ENCODE measurements around the gene DLGAP3.
A peak's percentile ranks its signal among the peaks of the same experiment; 100 is the strongest.

The DLGAP3 gene

DNA sequence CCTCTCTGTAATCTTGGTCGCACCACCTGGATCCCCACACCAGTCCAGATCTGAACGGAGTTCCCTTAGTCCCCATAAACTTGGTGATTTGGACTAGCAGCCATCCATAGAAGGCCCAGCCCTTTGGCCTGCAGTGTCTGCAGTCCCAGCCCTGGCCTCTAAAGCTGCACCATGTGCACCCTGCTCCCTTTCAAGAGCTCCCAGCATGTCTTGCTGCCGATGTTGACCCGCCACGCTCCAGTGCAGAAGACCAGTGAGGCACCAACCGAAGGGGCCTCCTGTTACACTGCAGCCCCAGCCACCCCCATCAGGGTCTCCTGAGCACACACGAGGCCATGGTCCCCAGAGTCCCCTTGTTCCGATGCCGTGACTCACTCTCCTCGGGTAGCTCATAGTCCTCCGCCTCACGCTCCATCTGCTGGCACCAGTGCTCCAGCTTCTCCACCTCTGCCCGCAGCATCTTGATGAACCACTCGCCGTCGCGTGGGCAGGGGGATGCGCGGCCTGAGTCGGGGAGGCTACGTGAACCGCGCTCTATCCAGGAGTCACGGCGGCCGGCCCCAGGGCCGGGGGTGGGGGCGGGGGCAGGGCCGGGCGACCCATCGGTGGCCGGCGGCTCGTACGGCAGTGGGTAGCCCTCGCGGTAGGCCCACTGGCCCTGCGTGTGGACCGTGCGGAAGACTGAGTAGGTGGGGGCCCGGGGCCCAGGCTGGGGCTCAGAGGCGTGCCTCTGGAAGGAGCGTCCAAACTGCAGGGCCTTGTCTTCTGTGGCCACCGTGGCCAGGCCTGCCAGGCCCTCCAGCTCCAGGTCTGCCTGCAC lies 61.0 kb downstream of the DLGAP3 start:
- no peak for DNase-seq (ENCODE audit: low read depth, low spot score)

DNA sequence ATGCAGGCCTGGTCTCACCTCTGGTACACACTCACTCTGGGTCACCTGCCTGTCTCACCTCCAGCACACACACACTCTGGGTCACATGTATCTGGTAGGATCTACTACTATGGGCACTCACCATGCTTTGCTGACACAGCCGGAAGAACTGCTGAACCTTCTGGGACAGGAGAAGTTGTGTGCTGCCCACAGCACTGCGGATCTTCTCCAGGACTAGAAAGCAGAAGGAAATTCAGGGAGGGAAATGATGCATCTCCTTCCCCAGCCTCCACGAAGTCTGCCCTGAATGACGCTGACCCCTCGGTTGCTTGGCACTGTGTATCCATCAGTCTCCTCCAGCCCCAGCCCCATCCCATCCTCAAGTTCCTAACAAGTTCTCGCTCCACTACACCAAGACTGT lies 62.0 kb downstream of the DLGAP3 start:
- no peak for DNase-seq (ENCODE audit: low read depth, low spot score)

DNA sequence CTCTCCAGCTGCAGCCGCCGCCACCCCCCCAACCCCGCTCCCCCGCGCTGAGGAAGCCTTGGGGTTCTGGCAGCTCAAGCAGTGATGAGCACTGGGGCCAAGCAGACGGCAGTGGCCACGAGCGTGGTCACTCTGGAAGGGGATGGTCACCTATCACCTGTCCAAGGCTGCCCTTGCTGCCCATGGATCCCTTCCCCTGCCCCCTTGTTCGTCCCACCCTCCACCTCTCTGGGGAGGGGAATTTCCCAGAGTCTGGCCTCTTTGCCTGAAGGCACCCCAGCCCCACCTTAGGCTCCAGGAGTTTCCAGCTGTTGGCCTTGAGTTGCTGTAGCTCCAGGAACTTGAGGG lies 62.7 kb downstream of the DLGAP3 start:
- no peak for DNase-seq (ENCODE audit: low read depth, low spot score)

DNA sequence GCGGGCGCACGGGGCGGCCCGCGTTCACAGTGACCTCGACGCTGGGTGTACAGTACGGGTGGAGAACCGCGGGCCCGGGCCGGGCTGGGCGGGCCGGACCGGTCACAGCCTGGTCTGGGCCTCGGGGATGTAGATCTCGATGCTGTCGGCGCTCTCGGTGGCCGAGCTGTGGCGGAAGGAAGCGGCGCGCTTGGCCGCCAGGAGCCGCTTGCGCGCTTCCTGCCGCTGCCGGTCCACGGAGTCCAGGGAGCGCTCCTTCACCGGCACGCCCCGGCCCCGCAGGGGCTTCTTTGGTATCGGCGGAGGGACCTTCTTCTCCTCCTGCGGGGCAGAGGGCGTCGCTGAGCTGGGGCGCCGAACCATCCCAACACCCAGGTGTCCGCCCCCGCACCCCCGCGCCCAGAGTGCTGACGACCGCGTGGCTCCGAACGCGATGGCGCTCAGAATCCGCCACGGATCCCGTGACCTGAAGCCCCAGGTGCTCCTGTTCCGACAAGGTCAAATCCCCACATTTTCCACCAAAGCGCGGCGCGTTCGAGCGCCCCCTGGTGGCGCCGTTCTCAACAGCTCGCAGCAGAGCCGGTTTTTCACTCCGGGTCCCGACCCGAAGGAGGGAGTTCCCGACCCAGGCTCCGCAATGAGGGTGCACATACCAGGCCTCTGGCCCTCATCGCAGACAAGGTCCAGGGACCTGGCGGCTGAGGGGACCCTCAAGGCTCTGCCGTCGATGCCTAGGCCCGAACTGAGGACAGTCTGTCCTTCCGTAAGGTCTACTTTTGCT lies 63.3 kb downstream of the DLGAP3 start:
- peak; percentile 92 for DNase-seq (ENCODE audit: low read depth, low spot score)

DNA sequence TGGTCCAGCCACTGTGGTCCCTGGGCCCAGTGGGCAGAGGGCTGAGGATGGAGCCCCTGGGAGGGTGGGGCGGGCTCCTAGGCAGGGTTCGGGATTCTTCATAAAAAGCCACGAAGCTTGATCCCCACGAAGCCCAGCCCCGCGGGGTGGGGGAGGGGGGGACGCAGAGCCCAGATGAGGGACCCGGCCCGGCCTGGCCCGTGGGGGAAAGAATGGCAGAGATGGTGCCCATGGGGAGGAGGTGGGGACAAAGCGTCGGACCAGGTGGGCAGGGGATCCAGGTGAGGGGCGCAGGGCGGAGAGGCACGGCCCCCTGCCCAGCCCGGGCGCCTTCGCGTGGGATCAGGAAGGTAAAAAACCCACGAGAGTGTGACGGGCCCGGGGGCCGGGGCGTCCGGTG lies 63.9 kb downstream of the DLGAP3 start:
- DNase-seq (ENCODE audit: low read depth, low spot score): no peak

DNA sequence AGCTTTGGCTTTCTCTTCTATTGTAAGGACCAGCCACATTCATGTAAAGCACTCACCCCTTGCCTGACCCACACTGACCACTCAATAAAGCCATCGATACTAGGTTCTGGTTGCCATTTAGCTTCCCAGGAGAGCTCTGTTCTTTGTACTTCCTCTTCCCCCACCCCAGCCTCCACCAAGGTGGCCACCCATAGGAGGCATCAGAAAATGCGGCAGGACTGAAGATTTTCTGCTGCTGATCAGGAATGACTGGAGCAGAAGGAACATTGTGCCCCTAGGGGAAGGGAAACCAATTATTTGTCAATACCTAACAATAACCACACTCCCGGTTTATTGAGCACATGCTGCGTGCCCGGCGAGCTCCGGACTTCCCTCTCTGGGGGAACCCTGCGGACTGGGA lies 64.7 kb downstream of the DLGAP3 start:
- DNase-seq (ENCODE audit: low read depth, low spot score): no peak

DNA sequence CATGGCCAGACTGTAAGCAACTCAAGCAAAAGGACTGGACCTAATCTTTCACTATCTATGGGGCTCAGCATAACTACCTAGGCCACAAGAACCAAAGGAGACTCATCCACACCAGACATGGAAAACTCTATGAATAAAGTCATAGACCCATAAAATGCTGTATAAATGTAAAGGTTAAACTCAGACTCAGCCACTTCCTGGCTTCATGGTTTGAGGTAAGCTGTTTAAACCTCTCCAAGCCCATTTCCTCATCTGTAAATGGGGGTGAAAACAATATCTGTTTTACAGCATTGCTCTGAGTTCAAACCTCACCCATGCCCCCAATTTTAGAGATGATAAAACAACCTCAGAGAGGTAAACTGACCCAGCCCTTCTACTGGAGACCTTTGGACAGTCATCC lies 65.9 kb downstream of the DLGAP3 start:
- DNase-seq (ENCODE audit: low read depth, low spot score): no peak

DNA sequence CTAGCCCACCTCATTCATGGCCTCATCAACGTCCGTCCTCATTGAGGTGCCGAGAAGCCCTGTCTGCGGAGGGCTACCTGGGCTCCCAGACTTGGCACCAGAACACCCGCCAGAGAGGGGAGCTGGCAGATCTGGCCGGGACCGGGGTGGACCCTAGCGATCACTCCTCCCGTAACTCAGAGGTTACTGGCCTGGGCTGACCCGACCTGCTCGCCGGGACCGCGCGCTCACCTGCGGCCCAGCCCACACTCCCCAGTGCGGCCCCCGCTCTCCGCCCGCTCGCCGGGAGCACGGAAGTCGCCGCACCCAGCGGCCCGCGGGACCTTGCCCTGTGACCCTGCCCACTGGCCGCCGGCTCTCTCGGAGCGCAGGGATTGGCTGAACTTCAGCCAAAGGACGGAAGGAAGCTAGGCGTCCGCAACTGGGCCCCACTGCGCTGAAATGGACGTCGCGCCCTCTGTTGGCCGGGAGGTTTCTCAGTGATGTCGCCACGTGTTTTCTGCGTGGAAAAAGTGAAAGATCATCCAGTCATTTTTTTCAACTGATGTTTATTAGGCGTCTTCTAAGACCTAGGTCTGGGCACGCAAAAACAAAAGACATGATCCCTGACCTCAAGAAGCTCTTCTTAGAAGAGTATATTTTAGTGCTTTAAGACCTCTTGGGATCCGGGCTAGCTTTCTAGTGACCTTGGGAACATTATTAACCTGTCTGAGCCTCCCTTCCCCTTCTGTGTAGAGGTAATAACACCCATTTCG lies 69.8 kb downstream of the DLGAP3 start, which contains the start of gene SMIM12:
SMIM12 (minus strand) TSS at position 304 of the 755 bp plus-strand sequence. CDS start 3,772 bp downstream, outside the sequence.
- peak; percentile 85 for DNase-seq (ENCODE audit: low read depth, low spot score)

DNA sequence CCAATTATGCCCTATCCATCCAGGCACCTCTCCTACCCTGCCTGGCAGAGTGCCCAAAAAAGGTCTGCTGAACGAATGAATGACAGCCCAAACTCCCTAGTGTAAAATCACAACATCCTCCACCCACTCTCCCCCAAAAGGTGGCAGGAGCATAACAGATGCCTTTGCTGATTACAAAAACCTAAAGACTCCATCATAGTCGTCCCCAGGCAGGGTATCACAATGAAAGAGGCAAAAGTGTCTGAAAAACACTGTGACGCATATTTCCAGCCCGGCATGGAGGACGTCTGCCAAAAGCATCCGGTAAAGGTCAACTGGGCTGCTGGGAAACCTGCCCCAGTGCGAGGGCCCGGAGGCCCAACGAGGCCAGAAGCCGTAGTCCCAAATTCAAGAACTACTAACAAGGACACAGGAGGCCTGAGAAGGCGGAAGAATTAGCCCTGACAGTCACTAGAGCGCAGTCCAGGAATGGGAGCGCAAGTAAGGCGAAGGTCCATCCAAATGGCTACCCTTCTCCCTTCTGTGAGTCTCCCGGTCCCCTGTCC lies 70.5 kb downstream of the DLGAP3 start:
- DNase-seq (ENCODE audit: low read depth, low spot score): no peak

DNA sequence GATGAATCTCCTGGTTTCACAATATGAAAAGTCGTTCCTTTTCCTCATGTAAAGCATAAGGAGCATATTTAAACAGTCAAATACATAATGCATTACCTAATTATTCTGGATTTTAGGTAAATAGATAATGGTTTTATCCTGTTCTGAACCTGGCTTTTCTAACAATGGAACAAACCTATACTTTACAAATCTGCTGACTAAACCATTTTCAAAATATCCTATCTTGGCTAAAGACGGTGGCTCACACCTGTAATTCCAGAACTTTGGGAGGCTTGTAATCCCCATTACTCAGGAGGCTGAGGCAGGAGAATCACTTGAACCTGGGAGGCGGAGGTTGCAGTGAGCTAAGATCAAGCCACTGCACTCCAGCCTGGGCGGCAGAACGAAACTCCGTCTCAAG lies 72.8 kb downstream of the DLGAP3 start:
- no peak for DNase-seq (ENCODE audit: low read depth, low spot score)

DNA sequence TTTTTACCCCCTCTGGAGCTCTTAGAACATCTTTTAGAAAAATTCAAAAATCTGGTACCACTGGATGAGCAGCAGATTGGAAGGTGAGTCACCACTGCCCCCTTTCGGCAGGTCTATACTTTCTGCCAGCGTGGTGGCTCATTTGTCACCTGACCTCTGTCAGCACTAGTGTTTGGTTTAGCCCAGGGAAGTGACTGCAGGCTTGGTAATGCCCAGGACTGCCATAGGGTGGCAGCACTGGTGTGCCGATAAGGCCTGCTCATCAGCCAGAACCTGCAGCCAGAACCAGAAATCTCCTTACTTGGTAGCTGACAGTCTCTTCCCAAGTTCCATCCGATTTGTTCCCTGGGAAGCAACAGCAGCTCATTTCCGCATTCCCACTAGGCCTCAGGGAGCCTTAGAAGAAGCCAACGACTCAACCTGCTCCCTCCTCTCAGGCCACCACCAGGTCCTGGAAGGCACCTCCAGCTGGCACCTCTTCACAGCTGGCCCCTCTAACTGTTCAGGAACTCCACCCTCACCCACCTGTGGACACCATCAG lies 76.7 kb downstream of the DLGAP3 start:
- peak; percentile 79 for DNase-seq (ENCODE audit: low read depth, low spot score)

DNA sequence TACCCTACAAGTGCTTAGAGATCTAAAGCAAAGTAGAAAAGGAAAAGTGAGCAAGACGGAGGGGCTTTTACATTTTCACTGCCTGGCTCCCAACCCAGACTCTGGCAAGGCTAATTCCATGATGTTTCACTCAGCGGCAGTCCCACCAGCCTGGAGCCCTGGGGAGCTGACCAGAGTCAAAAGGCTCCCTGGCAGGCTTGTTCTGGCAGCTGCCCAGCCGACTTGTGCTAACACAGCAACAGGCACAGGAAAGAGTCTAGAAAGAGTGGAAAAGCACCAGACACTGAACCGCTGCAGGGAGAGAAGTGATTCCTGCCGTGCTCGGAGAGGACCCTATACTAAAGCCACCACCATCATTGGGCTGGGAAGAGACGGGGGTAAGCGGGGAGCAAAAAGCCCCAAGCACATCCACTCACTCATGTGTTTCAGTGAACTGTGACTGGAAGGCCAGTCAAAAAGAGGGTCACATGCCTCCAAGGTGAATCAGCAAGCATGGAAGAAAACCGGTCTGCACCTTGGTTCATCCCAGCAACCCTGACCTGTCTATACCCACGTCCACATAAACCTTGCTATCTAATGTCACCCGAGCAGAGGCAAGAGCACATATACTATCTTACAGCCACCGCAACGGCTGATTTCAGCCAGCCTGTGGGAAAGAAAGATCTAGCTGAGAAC lies 77.9 kb downstream of the DLGAP3 start:
- DNase-seq (ENCODE audit: low read depth, low spot score): no peak

DNA sequence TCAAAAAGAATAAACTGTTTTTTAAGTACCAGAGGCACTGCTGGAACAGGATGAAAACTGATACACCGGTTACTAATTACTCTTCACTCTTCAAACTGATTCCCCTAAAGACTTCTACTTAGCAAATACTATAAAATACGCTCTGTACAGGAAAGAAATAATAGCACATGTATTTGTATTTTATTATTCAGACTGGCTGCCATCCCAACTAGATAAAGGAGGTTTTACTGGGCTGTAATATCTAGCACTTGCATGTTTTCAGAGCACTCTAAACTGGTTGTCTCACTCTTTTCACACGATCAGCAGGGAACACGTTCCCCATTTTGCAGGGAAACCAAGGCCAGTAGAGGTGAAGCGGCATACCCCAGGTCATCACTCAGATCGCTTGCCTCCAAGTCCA lies 79.1 kb downstream of the DLGAP3 start:
- DNase-seq (ENCODE audit: low read depth, low spot score): no peak

DNA sequence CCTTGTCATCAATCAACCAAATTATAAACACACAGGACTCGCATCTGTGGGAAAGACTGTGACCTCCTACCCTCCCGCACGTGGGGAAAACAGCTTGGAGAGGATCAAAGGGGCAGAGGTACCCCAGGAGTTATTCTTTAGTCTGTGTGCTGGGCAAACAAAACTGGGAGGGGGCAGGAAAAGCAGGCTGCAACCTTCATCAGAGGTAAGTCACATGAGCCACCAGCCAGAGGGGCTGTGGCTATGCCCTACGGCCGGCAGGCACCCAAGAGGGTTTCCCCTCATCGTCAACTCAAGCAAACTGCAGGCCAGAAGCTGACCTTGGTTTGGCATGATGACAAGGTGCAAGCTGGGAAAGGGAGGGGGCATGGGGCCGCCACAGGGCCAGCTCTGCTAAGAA lies 82.4 kb downstream of the DLGAP3 start:
- no peak for DNase-seq (ENCODE audit: low read depth, low spot score)

DNA sequence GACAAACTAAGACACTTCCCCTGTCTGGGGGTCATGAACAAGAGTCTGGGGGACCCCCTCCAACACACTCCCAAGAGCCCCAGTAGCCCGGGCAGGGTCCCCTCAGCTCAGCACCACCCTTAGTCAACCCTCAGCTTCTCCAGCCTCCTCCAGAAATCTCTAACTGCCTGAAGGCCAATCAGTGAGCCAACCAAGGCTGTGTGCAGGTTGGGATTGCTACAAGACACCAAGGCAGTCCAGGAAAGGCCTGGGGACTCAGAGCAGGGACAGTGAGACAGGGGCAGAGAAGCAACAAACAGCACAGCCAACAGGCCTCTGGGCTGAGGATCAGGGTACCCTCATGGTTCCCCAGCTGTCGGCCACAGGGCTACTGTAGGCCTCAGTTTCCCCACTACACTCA lies 83.2 kb downstream of the DLGAP3 start:
- no peak for DNase-seq (ENCODE audit: low read depth, low spot score)

DNA sequence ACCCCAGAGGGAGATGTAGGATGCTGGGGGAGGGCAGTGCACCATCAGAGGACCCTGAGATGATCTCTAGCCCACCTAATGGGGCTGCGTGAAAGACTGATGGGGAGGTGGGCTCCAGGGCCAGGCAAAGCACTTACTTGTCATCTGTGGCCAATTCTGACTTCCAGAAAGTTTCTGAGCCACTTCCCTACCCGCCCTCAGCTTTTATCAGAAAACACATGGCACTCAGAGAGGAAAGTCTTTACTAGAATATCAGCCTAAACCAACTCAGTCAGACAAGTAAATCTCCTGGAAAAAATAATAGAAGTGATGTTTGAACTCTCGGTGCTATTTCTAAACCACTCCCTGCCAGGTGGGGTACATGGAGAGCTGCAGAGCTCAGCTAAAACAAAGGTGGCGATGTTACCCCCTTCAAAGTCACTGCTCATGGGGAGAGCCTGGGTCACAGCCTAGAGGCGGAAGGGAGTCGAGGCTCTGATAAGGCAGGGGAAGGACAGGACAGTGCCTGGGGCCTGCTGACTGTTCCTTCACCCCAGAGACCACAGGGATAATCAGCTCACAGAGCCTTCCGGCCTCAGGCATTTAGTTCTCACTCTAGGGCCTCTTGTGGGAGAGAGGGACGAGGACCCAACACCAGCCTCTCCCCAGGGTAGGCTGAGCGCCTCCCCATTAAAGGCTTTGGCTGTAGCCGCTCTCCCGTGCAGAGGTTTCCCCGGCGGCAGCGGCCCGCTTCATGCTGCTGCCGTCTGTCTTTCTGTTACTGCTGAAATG lies 84.1 kb downstream of the DLGAP3 start:
- no peak for DNase-seq (ENCODE audit: low read depth, low spot score)

DNA sequence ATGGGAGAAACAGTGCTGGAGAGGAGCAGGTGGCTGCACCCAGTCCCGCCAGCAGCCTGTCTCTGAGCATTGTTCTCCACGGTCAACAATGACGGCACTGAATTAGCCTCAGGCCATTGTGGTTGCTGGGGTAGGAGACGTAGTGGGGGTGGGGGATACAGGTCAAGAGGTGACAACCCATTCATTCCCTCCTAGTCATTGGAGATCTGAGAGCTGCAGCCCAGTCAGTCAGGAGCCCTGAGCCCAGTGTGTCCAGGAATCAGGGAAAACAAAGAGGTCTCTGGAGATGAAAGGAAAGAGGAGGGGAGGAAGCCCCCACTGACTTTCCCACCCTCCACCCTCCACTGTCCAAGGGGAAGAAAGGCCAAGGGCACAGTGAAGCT lies 85.2 kb downstream of the DLGAP3 start:
- DNase-seq (ENCODE audit: low read depth, low spot score): no peak

DNA sequence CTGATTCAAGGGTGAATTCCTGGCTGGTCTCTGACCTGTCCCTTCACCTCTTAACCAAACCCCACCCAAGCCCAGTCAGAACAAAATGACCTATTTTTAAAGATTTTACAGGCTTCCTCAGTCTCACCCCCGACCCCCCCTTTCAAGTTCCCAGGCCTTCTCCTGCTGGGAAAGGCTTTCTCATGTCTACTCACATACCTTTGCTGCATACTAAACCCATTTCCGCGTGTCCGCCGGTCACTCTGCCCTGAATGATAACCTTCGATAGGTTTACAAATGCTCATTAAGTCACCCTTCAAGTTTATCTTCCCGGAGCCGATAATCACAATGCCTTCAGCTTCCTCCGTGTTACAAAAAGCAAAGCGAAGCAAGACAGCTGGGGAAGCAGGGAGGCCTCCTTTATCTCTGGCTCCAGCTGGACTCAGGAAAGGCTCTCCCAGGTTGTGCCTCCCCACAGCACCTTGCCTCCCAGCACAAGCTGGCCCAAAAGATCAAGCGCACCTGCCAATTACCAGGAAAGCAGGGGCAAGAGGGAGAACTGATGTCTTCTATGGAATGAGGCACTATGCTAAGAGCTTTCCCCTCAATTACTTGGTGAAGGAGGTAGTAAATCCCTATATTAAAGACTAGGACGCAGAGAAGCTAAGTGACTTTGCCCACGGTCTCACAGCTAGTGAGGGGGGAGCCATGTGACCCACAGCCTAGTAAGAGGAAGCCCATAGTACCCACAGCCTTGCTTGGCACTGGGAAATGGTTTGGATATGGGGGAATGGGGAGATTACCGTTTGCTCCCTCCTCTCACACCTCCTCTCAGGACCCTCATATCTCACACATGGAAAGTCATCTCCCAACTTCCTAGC lies 85.8 kb downstream of the DLGAP3 start:
- no peak for DNase-seq (ENCODE audit: low read depth, low spot score)

DNA sequence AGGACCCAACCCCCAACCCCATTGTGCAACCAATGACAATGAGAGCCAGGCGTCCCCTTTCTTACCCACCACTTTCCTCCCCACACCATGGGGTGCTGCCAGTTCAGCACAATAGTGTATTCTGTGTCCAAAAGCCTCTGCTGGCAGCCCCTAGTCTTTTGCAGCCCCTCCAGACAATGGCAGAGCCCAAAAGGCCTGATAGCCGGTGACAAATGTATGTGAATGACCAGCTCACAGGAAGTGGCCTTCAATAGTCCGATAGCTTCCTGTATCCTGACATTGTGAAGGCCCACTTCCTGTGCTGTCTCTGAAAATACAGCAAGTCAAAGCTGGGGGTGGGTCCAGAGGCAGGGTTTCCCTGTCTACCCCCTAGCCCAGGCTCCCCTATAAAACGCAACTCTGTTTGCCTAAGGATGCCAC lies 86.5 kb downstream of the DLGAP3 start:
- no peak for DNase-seq (ENCODE audit: low read depth, low spot score)
